ENCODE data around the gene CCDC85C.

GRCh38 chr14:99541211-99541610 lies 62.8 kb downstream of the CCDC85C start:
- TF ChIP-seq, protein P1, sequence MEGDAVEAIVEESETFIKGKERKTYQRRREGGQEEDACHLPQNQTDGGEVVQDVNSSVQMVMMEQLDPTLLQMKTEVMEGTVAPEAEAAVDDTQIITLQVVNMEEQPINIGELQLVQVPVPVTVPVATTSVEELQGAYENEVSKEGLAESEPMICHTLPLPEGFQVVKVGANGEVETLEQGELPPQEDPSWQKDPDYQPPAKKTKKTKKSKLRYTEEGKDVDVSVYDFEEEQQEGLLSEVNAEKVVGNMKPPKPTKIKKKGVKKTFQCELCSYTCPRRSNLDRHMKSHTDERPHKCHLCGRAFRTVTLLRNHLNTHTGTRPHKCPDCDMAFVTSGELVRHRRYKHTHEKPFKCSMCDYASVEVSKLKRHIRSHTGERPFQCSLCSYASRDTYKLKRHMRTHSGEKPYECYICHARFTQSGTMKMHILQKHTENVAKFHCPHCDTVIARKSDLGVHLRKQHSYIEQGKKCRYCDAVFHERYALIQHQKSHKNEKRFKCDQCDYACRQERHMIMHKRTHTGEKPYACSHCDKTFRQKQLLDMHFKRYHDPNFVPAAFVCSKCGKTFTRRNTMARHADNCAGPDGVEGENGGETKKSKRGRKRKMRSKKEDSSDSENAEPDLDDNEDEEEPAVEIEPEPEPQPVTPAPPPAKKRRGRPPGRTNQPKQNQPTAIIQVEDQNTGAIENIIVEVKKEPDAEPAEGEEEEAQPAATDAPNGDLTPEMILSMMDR (conservative IDR thresholded peaks at IDR 0.05; ENCODE audit: low read depth, low read length): no peak
- TF ChIP-seq EZH2phosphoT487 (IDR thresholded peaks at IDR 0.05; ENCODE audit: borderline replicate concordance, low read length): no peak

Measured in PC-3 (cell line).